ENCODE measurements around the gene RREB1. TPM values are rescaled to one million over a fixed set of nuclear protein-coding genes. Genes with fewer than 3 reads are reported as not detected.

The RREB1 gene
- total RNA-seq, 1 donor from 2014 or later = 22.4 TPM

DNA sequence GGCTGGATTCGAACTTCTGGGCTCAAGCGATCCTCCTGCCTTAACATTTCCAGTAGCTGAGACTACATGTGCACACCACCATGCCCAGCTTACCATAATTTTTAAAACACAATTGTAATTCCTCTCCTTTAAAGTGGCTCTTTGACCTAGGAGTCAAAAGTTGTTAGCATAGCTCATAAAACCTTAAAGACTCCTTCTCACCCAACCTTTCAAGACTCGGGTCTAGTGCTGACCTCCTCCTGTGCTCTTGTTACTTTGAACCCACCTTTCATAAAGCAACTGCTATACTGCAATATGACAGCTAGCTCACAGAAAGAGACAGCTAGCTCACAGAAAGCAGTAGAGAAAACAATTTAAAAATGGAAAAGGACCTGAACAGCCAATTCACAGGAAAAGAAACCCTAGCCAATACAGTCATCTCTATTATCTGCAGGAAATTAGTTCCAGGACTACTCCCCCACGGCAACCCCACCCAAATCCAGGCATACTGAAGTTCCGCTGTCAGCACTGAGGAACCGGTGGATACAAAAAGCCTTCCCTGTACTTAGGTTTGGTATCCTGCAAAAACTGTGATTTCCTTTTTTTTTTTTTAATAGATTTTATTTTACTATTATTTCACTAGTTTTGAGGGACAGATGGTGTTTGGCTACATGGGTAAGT lies 185.0 kb downstream of the RREB1 start:
- Histone ChIP-seq H3K4me1 (ENCODE audit: control insufficient read depth in 3 of 3, insufficient read depth in 3 of 3, low read length in 3 of 3) (no peaks in the 10 kb centered on the region), H3K36me3 (ENCODE audit: control insufficient read depth in 3 of 3, insufficient read depth in 3 of 3, low read length in 3 of 3) (peaks cover 18 to 50% (median 45%) of the 10 kb centered on the region in 3 donors), H3K9ac (ENCODE audit: low read depth in 1 of 3, low read length in 3 of 3) (no peak overlapping the region), H3K27ac (ENCODE audit: low read depth, low read length) (no peak overlapping the region), H3K27me3 (ENCODE audit: control insufficient read depth in 3 of 3, insufficient read depth in 3 of 3, low read length in 3 of 3) (no peaks in the 10 kb centered on the region), H3K9me3 (ENCODE audit: control insufficient read depth in 3 of 3, low read length in 3 of 3) (no peaks in the 10 kb centered on the region), H3K4me3 (ENCODE audit: low read length in 3 of 3) (no peak overlapping the region)

DNA sequence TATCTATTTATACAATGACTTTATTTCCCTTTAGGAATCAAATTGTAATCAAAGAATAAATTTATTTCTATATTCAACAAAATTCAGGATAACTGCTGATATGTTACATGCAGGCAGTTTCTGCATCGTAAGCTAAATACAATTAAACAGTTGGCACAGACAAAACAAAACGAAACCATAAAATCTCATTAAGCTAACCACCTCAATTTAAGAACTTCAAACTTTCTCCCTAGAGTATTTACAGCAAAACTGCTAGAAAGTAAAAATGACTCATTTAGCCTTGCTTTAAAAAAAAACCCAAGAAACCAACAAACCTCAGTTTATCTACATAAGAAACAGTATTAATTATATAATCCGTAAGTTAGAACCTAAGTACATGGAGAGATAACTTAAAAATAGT lies 188.2 kb downstream of the RREB1 start:
- no peaks in the 10 kb centered on the region for H3K27me3 ChIP-seq (ENCODE audit: control insufficient read depth in 3 of 3, insufficient read depth in 3 of 3, low read length in 3 of 3)
- H3K27ac ChIP-seq (ENCODE audit: low read depth, low read length) = no peak overlapping the region
- H3K36me3 ChIP-seq (ENCODE audit: control insufficient read depth in 3 of 3, insufficient read depth in 3 of 3, low read length in 3 of 3) = peaks cover 16 to 52% (median 46%) of the 10 kb centered on the region in 3 donors
- no peaks in the 10 kb centered on the region for H3K9me3 ChIP-seq (ENCODE audit: control insufficient read depth in 3 of 3, low read length in 3 of 3)
- no peak overlapping the region for H3K4me3 ChIP-seq (ENCODE audit: low read length in 3 of 3)
- no peak overlapping the region for H3K9ac ChIP-seq (ENCODE audit: low read depth in 1 of 3, low read length in 3 of 3)
- H3K4me1 ChIP-seq (ENCODE audit: control insufficient read depth in 3 of 3, insufficient read depth in 3 of 3, low read length in 3 of 3) = no peaks in the 10 kb centered on the region

DNA sequence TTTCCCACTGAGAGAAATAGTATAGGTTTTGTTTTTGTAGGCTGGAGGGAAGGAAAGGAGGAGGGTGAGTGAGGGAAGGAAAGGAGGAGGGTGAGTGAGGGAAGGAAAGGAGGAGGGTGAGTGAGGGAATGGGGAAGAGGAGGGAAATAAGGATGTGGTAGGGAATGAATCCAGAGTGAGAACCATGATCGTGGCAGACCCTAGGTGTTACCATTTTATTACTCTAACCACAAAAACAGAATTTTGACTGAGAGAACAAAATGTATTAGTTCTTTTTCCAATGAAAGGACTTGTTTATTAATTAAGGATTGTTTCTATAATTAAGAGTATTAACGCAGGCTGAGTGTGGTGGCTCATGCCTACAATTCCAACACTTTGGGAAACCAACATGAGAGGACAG lies 188.8 kb downstream of the RREB1 start:
- Histone ChIP-seq H3K9me3 (ENCODE audit: control insufficient read depth in 3 of 3, low read length in 3 of 3) (no peaks in the 10 kb centered on the region), H3K27me3 (ENCODE audit: control insufficient read depth in 3 of 3, insufficient read depth in 3 of 3, low read length in 3 of 3) (no peaks in the 10 kb centered on the region), H3K9ac (ENCODE audit: low read depth in 1 of 3, low read length in 3 of 3) (no peak overlapping the region), H3K27ac (ENCODE audit: low read depth, low read length) (no peak overlapping the region), H3K4me1 (ENCODE audit: control insufficient read depth in 3 of 3, insufficient read depth in 3 of 3, low read length in 3 of 3) (no peaks in the 10 kb centered on the region), H3K4me3 (ENCODE audit: low read length in 3 of 3) (no peak overlapping the region), H3K36me3 (ENCODE audit: control insufficient read depth in 3 of 3, insufficient read depth in 3 of 3, low read length in 3 of 3) (peaks cover 23 to 58% (median 48%) of the 10 kb centered on the region in 3 donors)

GRCh38 chr6:7298113-7298512 lies 190.4 kb downstream of the RREB1 start:
- H3K27ac ChIP-seq (ENCODE audit: low read depth, low read length) = no peak overlapping the region
- no peaks in the 10 kb centered on the region for H3K27me3 ChIP-seq (ENCODE audit: control insufficient read depth in 3 of 3, insufficient read depth in 3 of 3, low read length in 3 of 3)
- no peaks in the 10 kb centered on the region for H3K4me1 ChIP-seq (ENCODE audit: control insufficient read depth in 3 of 3, insufficient read depth in 3 of 3, low read length in 3 of 3)
- no peak overlapping the region for H3K9ac ChIP-seq (ENCODE audit: low read depth in 1 of 3, low read length in 3 of 3)
- no peaks in the 10 kb centered on the region for H3K9me3 ChIP-seq (ENCODE audit: control insufficient read depth in 3 of 3, low read length in 3 of 3)
- H3K4me3 ChIP-seq (ENCODE audit: low read length in 3 of 3) = no peak overlapping the region
- H3K36me3 ChIP-seq (ENCODE audit: control insufficient read depth in 3 of 3, insufficient read depth in 3 of 3, low read length in 3 of 3) = peaks cover 29 to 50% (median 49%) of the 10 kb centered on the region in 3 donors

GRCh38 chr6:7300926-7301325 lies 193.2 kb downstream of the RREB1 start:
- no peak overlapping the region for H3K9ac ChIP-seq (ENCODE audit: low read depth in 1 of 3, low read length in 3 of 3)
- H3K27ac ChIP-seq (ENCODE audit: low read depth, low read length) = no peak overlapping the region
- no peaks in the 10 kb centered on the region for H3K4me1 ChIP-seq (ENCODE audit: control insufficient read depth in 3 of 3, insufficient read depth in 3 of 3, low read length in 3 of 3)
- H3K9me3 ChIP-seq (ENCODE audit: control insufficient read depth in 3 of 3, low read length in 3 of 3) = no peaks in the 10 kb centered on the region
- H3K27me3 ChIP-seq (ENCODE audit: control insufficient read depth in 3 of 3, insufficient read depth in 3 of 3, low read length in 3 of 3) = no peaks in the 10 kb centered on the region
- peaks cover 27 to 58% (median 56%) of the 10 kb centered on the region in 3 donors for H3K36me3 ChIP-seq (ENCODE audit: control insufficient read depth in 3 of 3, insufficient read depth in 3 of 3, low read length in 3 of 3)
- H3K4me3 ChIP-seq (ENCODE audit: low read length in 3 of 3) = no peak overlapping the region

Small RNA genes lying within 50 kb of the gene (small RNA-seq; reads per million reads assigned to genes)
- gene RF00019 = not detected

Other genes starting within 250 kb of the RREB1 start
- gene SSR1, start 205.2 kb downstream of the RREB1 start, total RNA-seq = 20.4 TPM

Data from skeletal muscle tissue (tissue), 5 donors.